Fibroblast of skin of scalp (primary cell): ENCODE data around the gene LEPROT.
"Not testable (repeated sequence)": the region's sequence is repeated elsewhere in the genome, so short reads cannot be mapped to it uniquely, and the experiment has no call there.

Source experiments
- DNase-seq: peaks from one replicate; pipeline ENCODE4 v3.0.0-alpha.2; 2013

The LEPROT gene

GRCh38 chr1:65440915-65441314 lies 20.4 kb downstream of the LEPROT start:
- peak; percentile 55 for DNase-seq

- DNase-seq: no peak
These were observed 21.0 kb downstream of the LEPROT start for GRCh38 chr1:65441464-65441863.

GRCh38 chr1:65442442-65442841 lies 22.0 kb downstream of the LEPROT start:
- DNase-seq: no peak

- no peak for DNase-seq
These were observed 23.2 kb downstream of the LEPROT start for GRCh38 chr1:65443647-65444046.

GRCh38 chr1:65444128-65444640 lies 23.7 kb downstream of the LEPROT start:
- DNase-seq: no peak

- no peak for DNase-seq
These were observed 25.4 kb downstream of the LEPROT start for GRCh38 chr1:65445837-65446236.

- no peak for DNase-seq
These were observed 28.9 kb downstream of the LEPROT start for GRCh38 chr1:65449214-65449823.

- DNase-seq: not testable (repeated sequence)
These were observed 35.2 kb downstream of the LEPROT start for GRCh38 chr1:65455678-65456077.

- DNase-seq: no peak
These were observed 36.0 kb downstream of the LEPROT start for GRCh38 chr1:65456481-65456880.

- no peak for DNase-seq
These were observed 37.4 kb downstream of the LEPROT start for GRCh38 chr1:65457868-65458267.

GRCh38 chr1:65458730-65459396 lies 38.4 kb downstream of the LEPROT start:
- DNase-seq: no peak

GRCh38 chr1:65459397-65459768 lies 38.9 kb downstream of the LEPROT start:
- DNase-seq: peak; percentile 47

- not testable (repeated sequence) for DNase-seq
These were observed 45.4 kb downstream of the LEPROT start for GRCh38 chr1:65465837-65466236.

- DNase-seq: peak; percentile 18
These were observed 47.1 kb downstream of the LEPROT start for GRCh38 chr1:65467536-65467935.

GRCh38 chr1:65469126-65469888 lies 48.8 kb downstream of the LEPROT start:
- no peak for DNase-seq

GRCh38 chr1:65469889-65470340 lies 49.4 kb downstream of the LEPROT start:
- peak; percentile 47 for DNase-seq

- no peak for DNase-seq
These were observed 50.3 kb downstream of the LEPROT start for GRCh38 chr1:65470766-65471165.

- no peak for DNase-seq
These were observed 50.9 kb downstream of the LEPROT start for GRCh38 chr1:65471213-65471833.

- no peak for DNase-seq
These were observed 51.4 kb downstream of the LEPROT start for GRCh38 chr1:65471861-65472332.

- no peak for DNase-seq
These were observed 55.9 kb downstream of the LEPROT start for GRCh38 chr1:65476327-65476726.

GRCh38 chr1:65477414-65478378 lies 57.2 kb downstream of the LEPROT start:
- DNase-seq: no peak
